Vagina (tissue), 2 donors: Measurements from ENCODE around the gene SLC66A2. TPM values are rescaled to one million over a fixed set of nuclear protein-coding genes. Genes with fewer than 3 reads are reported as not detected.

Experiments used
- DNase-seq, 2 donors: peaks; one replicate each; pipeline ENCODE4 v3.0.0-alpha.2; 2017; ENCODE audit errors: extremely low spot score in 2 of 2
- H3K27ac ChIP-seq: fragments of 200-600 bp; sonication (generic); one replicate; pipeline ENCODE4 v1.5.1; 2019
- H3K27me3 ChIP-seq: fragments of 200-600 bp; sonication (generic); one replicate; pipeline ENCODE4 v1.5.1; 2019
- H3K36me3 ChIP-seq, 2 donors: fragments of 200-600 bp; sonication (generic); one replicate each; pipeline ENCODE4 v1.5.1; 2017 to 2019
- H3K4me1 ChIP-seq: fragments of 200-600 bp; sonication (generic); one replicate; pipeline ENCODE4 v1.5.1; 2019
- H3K4me3 ChIP-seq, 2 donors: fragments of 200-600 bp; sonication (generic); 1 replicate in 1 of 2; 2 replicates in 1 of 2; pipeline ENCODE4 v1.5.1; 2016 to 2019
- H3K9me3 ChIP-seq: fragments of 200-600 bp; sonication (generic); one replicate; pipeline ENCODE4 v1.5.1; 2019
- CTCF ChIP-seq, 3 experiments: fragments of 450-650 bp in 2 of 3; fragments of 200-600 bp in 1 of 3; sonication (generic) in 1 of 3; IDR thresholded peaks; one replicate each; pipeline ENCODE4 v1.5.1; 2017 to 2019; ENCODE audit warnings: antibody characterized with exemption in 3 of 3, mild to moderate bottlenecking in 2 of 3, moderate library complexity in 2 of 3
- POLR2A ChIP-seq, 2 donors: fragments of 450-650 bp; IDR thresholded peaks; one replicate each; pipeline ENCODE4 v1.6.1; 2017; ENCODE audit warnings: antibody characterized with exemption in 2 of 2, mild to moderate bottlenecking in 2 of 2, moderate library complexity in 2 of 2
- POLR2AphosphoS5 ChIP-seq, 2 donors: sonication (generic); formaldehyde crosslinking; IDR thresholded peaks; one replicate each; pipeline ENCODE4 v1.9.0; 2017; ENCODE audit warnings: antibody characterized with exemption in 2 of 2, mild to moderate bottlenecking in 2 of 2, low read depth in 1 of 2; ENCODE audit not compliant: insufficient read depth in 1 of 2
- intact Hi-C: fragments of 100-400 bp; cut with DNase I; formaldehyde crosslinking; loops from one replicate; pipeline ENCODE4 v1.15.1; 2023
- total RNA-seq: library from RNA; depleted of rRNA; stranded (reverse); fragments of >200 nt; gene quantifications from one replicate; pipeline ENCODE4 v1.2.3, GENCODE V29; 2016

SLC66A2 gene
- total RNA-seq, 1 donor from 2014 or later: 32.2 TPM

DNA sequence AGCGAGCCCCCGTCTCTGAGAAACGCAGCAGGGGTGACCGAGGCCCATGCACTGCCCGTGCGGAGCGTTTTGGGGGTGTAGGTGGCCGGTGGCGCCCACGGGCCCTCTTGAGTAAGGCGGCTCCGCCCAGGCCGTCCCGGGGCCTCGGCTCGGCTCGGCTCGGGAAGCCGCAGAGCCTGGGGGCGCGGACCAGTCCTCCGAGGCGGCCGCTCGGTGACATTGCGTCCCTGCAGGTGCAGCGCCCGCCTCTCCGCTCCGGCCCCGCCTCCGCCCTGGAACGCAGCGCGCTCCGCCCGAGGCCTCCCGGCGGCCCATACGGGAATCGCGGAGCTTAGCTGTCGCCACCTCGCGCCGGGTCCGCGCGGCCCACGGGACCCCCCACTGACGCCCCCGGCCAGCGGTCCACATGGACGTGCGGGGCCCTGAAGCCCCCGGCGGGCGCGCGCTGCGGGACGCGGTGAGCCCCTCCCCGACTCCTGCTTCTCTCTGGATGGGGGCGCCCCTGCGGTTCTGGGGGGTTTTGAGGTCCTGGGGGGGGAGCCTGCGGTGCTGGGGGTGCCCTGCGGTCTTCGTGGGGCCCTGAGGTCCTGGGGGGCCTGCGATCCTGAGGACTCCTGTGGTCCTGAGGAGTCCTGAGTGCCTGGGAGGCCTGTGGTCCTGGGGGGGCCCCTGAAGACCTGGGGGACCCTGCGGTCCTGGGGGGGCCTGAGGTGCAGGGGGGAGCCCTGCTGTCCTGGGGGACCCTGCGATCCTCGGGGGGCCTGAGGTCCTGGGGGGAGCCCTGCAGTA lies 13.1 kb upstream of the SLC66A2 start, which contains the start of gene HSBP1L1:
Gene HSBP1L1, plus strand, starts transcription at position 314 of the 789 bp plus-strand sequence. Its CDS starts 93 bp downstream, at position 407.
- DNase-seq: no peak
- H3K4me1 ChIP-seq: peaks cover 32% of the 10 kb centered on the region
- TF ChIP-seq POLR2A (IDR thresholded peaks at IDR 0.05): no peak
- no peak for TF ChIP-seq POLR2AphosphoS5 (IDR thresholded peaks at IDR 0.05; ENCODE audit: insufficient read depth in 1 of 2, low read depth in 1 of 2)
- TF ChIP-seq CTCF (IDR thresholded peaks at IDR 0.05): no peak
- no peaks in the 10 kb centered on the region for H3K9me3 ChIP-seq
- no peaks in the 10 kb centered on the region for H3K27me3 ChIP-seq
- peak within 1 kb of the TSS; percentile 63 to 74 for H3K4me3 ChIP-seq
- H3K27ac ChIP-seq: peak within 1 kb of the TSS; percentile 82
- H3K36me3 ChIP-seq: peaks cover 0 to 10% of the 10 kb centered on the region in 2 donors
- intact Hi-C loops: no loop called here

- peak in 1 of 2 donors; percentile 82 for DNase-seq
- Histone ChIP-seq H3K27me3 (no peaks in the 10 kb centered on the region), H3K4me1 (peaks cover 32% of the 10 kb centered on the region), H3K27ac (peak overlapping the region; percentile 82), H3K9me3 (no peaks in the 10 kb centered on the region), H3K36me3 (peaks cover 0 to 10% of the 10 kb centered on the region in 2 donors), H3K4me3 (peak overlapping the region; percentile 63 to 74)
- intact Hi-C loops: no loop called here
- no peak for TF ChIP-seq POLR2A (IDR thresholded peaks at IDR 0.05)
- TF ChIP-seq POLR2AphosphoS5 (IDR thresholded peaks at IDR 0.05; ENCODE audit: insufficient read depth in 1 of 2, low read depth in 1 of 2): no peak
- TF ChIP-seq CTCF (IDR thresholded peaks at IDR 0.05): no peak
Measured at GRCh38 chr18:79963658-79964329, 12.3 kb upstream of the SLC66A2 start.

DNA sequence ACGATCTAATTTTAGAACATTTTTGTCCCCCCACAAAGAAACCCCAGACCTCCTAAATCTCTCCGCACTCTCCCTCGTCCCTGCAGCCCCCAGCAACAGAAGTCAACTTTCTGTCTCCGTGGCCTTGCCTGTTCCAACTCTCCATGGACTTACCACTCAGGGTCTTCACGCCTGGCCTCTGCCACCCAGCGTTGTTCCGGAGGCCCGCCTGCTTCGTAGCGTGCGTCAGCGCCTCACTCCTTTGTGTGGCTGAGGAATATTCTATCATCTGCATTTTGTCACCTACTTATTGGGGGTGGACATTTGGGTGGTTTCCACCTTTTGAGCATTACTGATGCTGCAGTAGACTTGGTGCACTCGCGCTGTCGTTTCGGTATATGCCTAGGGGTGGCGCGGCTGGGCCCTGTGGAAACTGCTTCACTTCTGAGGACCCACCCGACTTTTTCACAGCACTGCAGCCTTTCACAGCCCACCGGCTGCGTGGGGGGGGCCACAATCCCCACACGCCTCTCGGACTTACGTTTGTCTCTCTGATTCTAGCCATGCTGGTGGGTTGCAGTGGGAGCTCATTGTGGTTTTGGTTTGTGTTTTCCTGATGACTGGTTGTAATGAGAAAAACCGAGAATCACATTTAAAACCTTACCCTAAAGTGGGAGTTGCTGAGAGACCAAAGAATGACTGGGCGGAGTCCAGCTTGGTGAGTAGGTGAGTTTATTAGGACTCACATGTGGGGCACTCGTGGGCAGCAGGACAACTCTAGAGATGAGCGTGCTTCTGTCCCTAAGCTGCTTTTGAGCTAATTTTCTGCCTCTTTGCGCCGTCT lies 11.6 kb upstream of the SLC66A2 start:
- no peak for DNase-seq
- no peak for TF ChIP-seq POLR2AphosphoS5 (IDR thresholded peaks at IDR 0.05; ENCODE audit: insufficient read depth in 1 of 2, low read depth in 1 of 2)
- no peak for TF ChIP-seq POLR2A (IDR thresholded peaks at IDR 0.05)
- no peak for TF ChIP-seq CTCF (IDR thresholded peaks at IDR 0.05)
- Histone ChIP-seq H3K27ac (no peak overlapping the region), H3K4me3 (peak overlapping the region in 1 of 2 donors; percentile 74), H3K27me3 (no peaks in the 10 kb centered on the region), H3K4me1 (peaks cover 32% of the 10 kb centered on the region), H3K9me3 (no peaks in the 10 kb centered on the region), H3K36me3 (peaks cover 0 to 3% of the 10 kb centered on the region in 2 donors)
- intact Hi-C loops: no loop called here

- Histone ChIP-seq H3K36me3 (no peaks in the 10 kb centered on the region), H3K9me3 (no peaks in the 10 kb centered on the region), H3K4me3 (no peak overlapping the region), H3K27me3 (no peaks in the 10 kb centered on the region), H3K27ac (peak overlapping the region; percentile 75), H3K4me1 (peaks cover 32% of the 10 kb centered on the region)
- intact Hi-C loops: no loop called here
- peak in 1 of 2 donors; percentile 96 for DNase-seq
- TF ChIP-seq POLR2AphosphoS5 (IDR thresholded peaks at IDR 0.05; ENCODE audit: insufficient read depth in 1 of 2, low read depth in 1 of 2): peak in 1 of 2 donors; percentile 32
- no peak for TF ChIP-seq CTCF (IDR thresholded peaks at IDR 0.05)
Measured at GRCh38 chr18:79962311-79962710, 10.9 kb upstream of the SLC66A2 start.
